ENCODE measurements around the gene ZNF530.

The ZNF530 gene

GRCh38 chr19:57599761-57600383 is at the start of gene ZNF530:
Gene ZNF530 (plus strand): TSS chr19:57599885. CDS start chr19:57604346, 4,461 bp downstream.
- H3K27me3 ChIP-seq (ENCODE audit: control insufficient read depth, insufficient read depth, low read length) = no peaks in the 10 kb centered on the region
- H3K9ac ChIP-seq (ENCODE audit: low read length) = no peak within 1 kb of the TSS
- no peak within 1 kb of the TSS for H3K27ac ChIP-seq (ENCODE audit: low read depth, low read length)
- H3K4me1 ChIP-seq (ENCODE audit: control insufficient read depth, insufficient read depth, low read length) = peaks cover 7% of the 10 kb centered on the region
- peaks cover 12% of the 10 kb centered on the region for H3K36me3 ChIP-seq (ENCODE audit: control insufficient read depth, insufficient read depth, low read length)
- H3K4me3 ChIP-seq (ENCODE audit: low read length) = peak within 1 kb of the TSS; percentile 86

GRCh38 chr19:57552432-57552831 is 47.3 kb upstream of the ZNF530 start:
- H3K27me3 ChIP-seq (ENCODE audit: control insufficient read depth, insufficient read depth, low read length) = no peaks in the 10 kb centered on the region
- H3K36me3 ChIP-seq (ENCODE audit: control insufficient read depth, insufficient read depth, low read length) = peaks cover 59% of the 10 kb centered on the region
- no peaks in the 10 kb centered on the region for H3K4me1 ChIP-seq (ENCODE audit: control insufficient read depth, insufficient read depth, low read length)
- no peak overlapping the region for H3K9ac ChIP-seq (ENCODE audit: low read length)
- H3K27ac ChIP-seq (ENCODE audit: low read depth, low read length) = no peak overlapping the region
- no peak overlapping the region for H3K4me3 ChIP-seq (ENCODE audit: low read length)

GRCh38 chr19:57557659-57558058 is 42.0 kb upstream of the ZNF530 start:
- H3K4me3 ChIP-seq (ENCODE audit: low read length) = peak overlapping the region; percentile 95
- no peak overlapping the region for H3K9ac ChIP-seq (ENCODE audit: low read length)
- peaks cover 26% of the 10 kb centered on the region for H3K36me3 ChIP-seq (ENCODE audit: control insufficient read depth, insufficient read depth, low read length)
- H3K4me1 ChIP-seq (ENCODE audit: control insufficient read depth, insufficient read depth, low read length) = peaks cover 8% of the 10 kb centered on the region
- H3K27me3 ChIP-seq (ENCODE audit: control insufficient read depth, insufficient read depth, low read length) = no peaks in the 10 kb centered on the region
- H3K27ac ChIP-seq (ENCODE audit: low read depth, low read length) = no peak overlapping the region

- no peaks in the 10 kb centered on the region for H3K27me3 ChIP-seq (ENCODE audit: control insufficient read depth, insufficient read depth, low read length)
Measured at GRCh38 chr19:57558525-57558924, 41.2 kb upstream of the ZNF530 start.

GRCh38 chr19:57559008-57559403 is 40.7 kb upstream of the ZNF530 start:
- Histone ChIP-seq H3K27me3 (ENCODE audit: control insufficient read depth, insufficient read depth, low read length) (no peaks in the 10 kb centered on the region), H3K4me3 (ENCODE audit: low read length) (peak overlapping the region; percentile 95), H3K36me3 (ENCODE audit: control insufficient read depth, insufficient read depth, low read length) (peaks cover 16% of the 10 kb centered on the region), H3K4me1 (ENCODE audit: control insufficient read depth, insufficient read depth, low read length) (peaks cover 8% of the 10 kb centered on the region), H3K9ac (ENCODE audit: low read length) (peak overlapping the region; percentile 85), H3K27ac (ENCODE audit: low read depth, low read length) (no peak overlapping the region)

More at GRCh38 chr19:57558525-57558924, 41.2 kb upstream of the ZNF530 start:
- Histone ChIP-seq H3K4me3 (ENCODE audit: low read length) (peak overlapping the region; percentile 95), H3K9ac (ENCODE audit: low read length) (no peak overlapping the region), H3K36me3 (ENCODE audit: control insufficient read depth, insufficient read depth, low read length) (peaks cover 20% of the 10 kb centered on the region), H3K27ac (ENCODE audit: low read depth, low read length) (no peak overlapping the region), H3K4me1 (ENCODE audit: control insufficient read depth, insufficient read depth, low read length) (peaks cover 8% of the 10 kb centered on the region)

GRCh38 chr19:57559404-57560025 is 40.2 kb upstream of the ZNF530 start, which contains the start of gene ZNF550:
Gene ZNF550 (minus strand): TSS chr19:57559863. CDS start chr19:57559682, 181 bp downstream.
- Histone ChIP-seq H3K27ac (ENCODE audit: low read depth, low read length) (peak within 1 kb of the TSS; percentile 67), H3K9ac (ENCODE audit: low read length) (peak within 1 kb of the TSS; percentile 85), H3K4me3 (ENCODE audit: low read length) (peak within 1 kb of the TSS; percentile 95), H3K4me1 (ENCODE audit: control insufficient read depth, insufficient read depth, low read length) (peaks cover 8% of the 10 kb centered on the region), H3K36me3 (ENCODE audit: control insufficient read depth, insufficient read depth, low read length) (peaks cover 10% of the 10 kb centered on the region), H3K27me3 (ENCODE audit: control insufficient read depth, insufficient read depth, low read length) (no peaks in the 10 kb centered on the region)

- Histone ChIP-seq H3K4me3 (ENCODE audit: low read length) (peak overlapping the region; percentile 95), H3K27me3 (ENCODE audit: control insufficient read depth, insufficient read depth, low read length) (no peaks in the 10 kb centered on the region), H3K36me3 (ENCODE audit: control insufficient read depth, insufficient read depth, low read length) (peaks cover 6% of the 10 kb centered on the region), H3K27ac (ENCODE audit: low read depth, low read length) (peak overlapping the region; percentile 67), H3K9ac (ENCODE audit: low read length) (peak overlapping the region; percentile 85), H3K4me1 (ENCODE audit: control insufficient read depth, insufficient read depth, low read length) (peaks cover 8% of the 10 kb centered on the region)
Measured at GRCh38 chr19:57560049-57560491, 39.6 kb upstream of the ZNF530 start.

GRCh38 chr19:57563547-57563946 is 36.1 kb upstream of the ZNF530 start:
- Histone ChIP-seq H3K4me3 (ENCODE audit: low read length) (no peak overlapping the region), H3K36me3 (ENCODE audit: control insufficient read depth, insufficient read depth, low read length) (peaks cover 2% of the 10 kb centered on the region), H3K4me1 (ENCODE audit: control insufficient read depth, insufficient read depth, low read length) (peaks cover 4% of the 10 kb centered on the region), H3K27ac (ENCODE audit: low read depth, low read length) (no peak overlapping the region), H3K27me3 (ENCODE audit: control insufficient read depth, insufficient read depth, low read length) (no peaks in the 10 kb centered on the region), H3K9ac (ENCODE audit: low read length) (no peak overlapping the region)

- peaks cover 6% of the 10 kb centered on the region for H3K36me3 ChIP-seq (ENCODE audit: control insufficient read depth, insufficient read depth, low read length)
- H3K27me3 ChIP-seq (ENCODE audit: control insufficient read depth, insufficient read depth, low read length) = no peaks in the 10 kb centered on the region
- H3K9ac ChIP-seq (ENCODE audit: low read length) = no peak overlapping the region
- H3K27ac ChIP-seq (ENCODE audit: low read depth, low read length) = no peak overlapping the region
- H3K4me3 ChIP-seq (ENCODE audit: low read length) = no peak overlapping the region
- no peaks in the 10 kb centered on the region for H3K4me1 ChIP-seq (ENCODE audit: control insufficient read depth, insufficient read depth, low read length)
Measured at GRCh38 chr19:57566396-57567265, 33.1 kb upstream of the ZNF530 start.

GRCh38 chr19:57570707-57571106 is 29.0 kb upstream of the ZNF530 start:
- H3K9ac ChIP-seq (ENCODE audit: low read length) = no peak overlapping the region
- peaks cover 44% of the 10 kb centered on the region for H3K36me3 ChIP-seq (ENCODE audit: control insufficient read depth, insufficient read depth, low read length)
- no peaks in the 10 kb centered on the region for H3K4me1 ChIP-seq (ENCODE audit: control insufficient read depth, insufficient read depth, low read length)
- H3K27ac ChIP-seq (ENCODE audit: low read depth, low read length) = no peak overlapping the region
- no peak overlapping the region for H3K4me3 ChIP-seq (ENCODE audit: low read length)
- no peaks in the 10 kb centered on the region for H3K27me3 ChIP-seq (ENCODE audit: control insufficient read depth, insufficient read depth, low read length)

- H3K4me1 ChIP-seq (ENCODE audit: control insufficient read depth, insufficient read depth, low read length) = no peaks in the 10 kb centered on the region
- no peaks in the 10 kb centered on the region for H3K27me3 ChIP-seq (ENCODE audit: control insufficient read depth, insufficient read depth, low read length)
- H3K4me3 ChIP-seq (ENCODE audit: low read length) = no peak overlapping the region
- H3K36me3 ChIP-seq (ENCODE audit: control insufficient read depth, insufficient read depth, low read length) = peaks cover 49% of the 10 kb centered on the region
- no peak overlapping the region for H3K9ac ChIP-seq (ENCODE audit: low read length)
- H3K27ac ChIP-seq (ENCODE audit: low read depth, low read length) = no peak overlapping the region
Measured at GRCh38 chr19:57572415-57572947, 27.2 kb upstream of the ZNF530 start.

- Histone ChIP-seq H3K36me3 (ENCODE audit: control insufficient read depth, insufficient read depth, low read length) (peaks cover 45% of the 10 kb centered on the region), H3K27ac (ENCODE audit: low read depth, low read length) (no peak overlapping the region), H3K27me3 (ENCODE audit: control insufficient read depth, insufficient read depth, low read length) (no peaks in the 10 kb centered on the region), H3K9ac (ENCODE audit: low read length) (no peak overlapping the region), H3K4me3 (ENCODE audit: low read length) (peak overlapping the region; percentile 17), H3K4me1 (ENCODE audit: control insufficient read depth, insufficient read depth, low read length) (peaks cover 5% of the 10 kb centered on the region)
Measured at GRCh38 chr19:57576661-57577060, 23.0 kb upstream of the ZNF530 start.

All from rectal smooth muscle tissue (tissue), 1 donor.